NCI-H1694 treated with DMSO at 0.1 percent for 48 hours (cell line): ENCODE data around the gene CHAC1.

Experiments
- DNase-seq: peaks from one replicate; lab custom pipeline; 2025; lab: John Stamatoyannopoulos, UW

The CHAC1 gene

GRCh38 chr15:40985541-40986330, 32.5 kb downstream of the CHAC1 start:
- no peak for DNase-seq

- no peak for DNase-seq
Observed at GRCh38 chr15:40986820-40987219, 33.5 kb downstream of the CHAC1 start.

- no peak for DNase-seq
Observed at GRCh38 chr15:40988156-40988555, 34.9 kb downstream of the CHAC1 start.

GRCh38 chr15:40990080-40990479, 36.8 kb downstream of the CHAC1 start:
- no peak for DNase-seq

- DNase-seq = no peak
Observed at GRCh38 chr15:40990789-40991188, 37.5 kb downstream of the CHAC1 start.

- no peak for DNase-seq
Observed at GRCh38 chr15:40991355-40991754, 38.1 kb downstream of the CHAC1 start.

GRCh38 chr15:40992241-40992741, 39.0 kb downstream of the CHAC1 start:
- no peak for DNase-seq

GRCh38 chr15:40992825-40993224, 39.6 kb downstream of the CHAC1 start:
- DNase-seq = no peak

GRCh38 chr15:40995656-40996055, 42.4 kb downstream of the CHAC1 start:
- DNase-seq = no peak

GRCh38 chr15:40999190-40999589, 45.9 kb downstream of the CHAC1 start:
- DNase-seq = no peak

- DNase-seq = no peak
Observed at GRCh38 chr15:41001524-41002214, 48.4 kb downstream of the CHAC1 start.

- DNase-seq = no peak
Observed at GRCh38 chr15:41004490-41004889, 51.2 kb downstream of the CHAC1 start.
